ENCODE measurements around the gene NEURL4.
"Not testable (repeated sequence)": the region's sequence is repeated elsewhere in the genome, so short reads cannot be mapped to it uniquely, and the experiment has no call there.

NEURL4 gene

DNA sequence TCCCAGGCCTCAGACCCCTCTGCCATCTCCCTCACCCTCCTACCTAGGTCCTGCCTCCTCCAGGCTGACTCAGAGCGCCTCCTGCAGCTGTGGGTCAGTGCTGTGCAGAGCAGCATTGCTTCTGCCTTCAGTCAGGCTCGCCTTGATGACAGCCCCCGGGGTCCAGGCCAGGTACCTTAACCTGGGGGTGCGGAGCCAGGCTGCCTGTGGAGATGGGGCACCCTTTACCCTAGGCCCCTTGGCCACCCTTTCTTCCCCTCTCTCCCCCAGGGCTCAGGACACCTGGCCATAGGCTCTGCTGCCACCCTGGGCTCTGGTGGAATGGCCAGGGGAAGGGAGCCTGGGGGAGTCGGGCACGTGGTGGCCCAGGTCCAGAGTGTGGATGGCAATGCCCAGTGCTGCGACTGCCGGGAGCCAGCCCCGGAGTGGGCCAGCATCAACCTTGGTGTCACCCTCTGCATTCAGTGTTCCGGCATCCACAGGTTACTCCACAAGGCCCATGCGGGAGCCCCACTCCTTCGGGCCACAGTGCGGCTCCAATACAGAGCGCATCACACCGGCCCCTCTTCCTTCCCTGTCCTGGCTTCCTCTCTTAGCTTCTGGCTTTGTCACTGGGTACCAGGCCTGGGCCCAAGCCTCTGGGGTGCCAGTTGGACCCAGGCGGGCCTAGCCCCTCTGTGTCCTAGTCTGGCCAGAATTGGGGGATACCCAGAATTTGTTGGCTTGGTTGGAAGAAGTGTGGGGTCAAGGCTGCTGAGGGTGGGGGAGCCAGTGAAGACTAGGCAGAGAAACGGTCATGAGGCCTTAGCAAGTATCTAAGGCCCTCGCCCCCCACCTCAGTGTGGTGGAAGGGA, 17.9 kb upstream of the NEURL4 start:
- no peak for DNase-seq

- no peak for DNase-seq
Observed at GRCh38 chr17:7343250-7343649, 14.1 kb upstream of the NEURL4 start.

DNA sequence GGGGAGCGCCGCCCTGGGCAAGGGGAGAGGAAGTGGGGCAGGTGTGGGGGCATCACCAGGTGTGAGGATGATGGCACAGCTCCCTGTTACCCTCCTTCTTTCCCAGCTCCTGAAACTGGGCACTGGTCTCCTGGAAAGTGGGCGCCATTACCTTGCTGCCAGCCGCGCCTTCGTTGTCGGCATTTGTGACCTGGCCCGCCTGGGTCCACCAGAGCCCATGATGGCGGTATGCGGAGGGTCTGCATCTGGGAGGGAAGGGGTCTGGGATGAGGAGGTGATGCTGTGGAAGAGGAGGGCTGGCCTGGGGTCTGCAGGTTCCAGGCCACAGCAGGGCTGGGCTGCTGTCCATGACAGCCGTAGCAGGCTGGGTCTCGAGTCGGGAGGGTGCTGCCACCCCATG, 12.7 kb upstream of the NEURL4 start:
- no peak for DNase-seq

- no peak for DNase-seq
Observed at GRCh38 chr17:7340179-7340578, 11.0 kb upstream of the NEURL4 start.

GRCh38 chr17:7337600-7337999, 8.5 kb upstream of the NEURL4 start:
- not testable (repeated sequence) for DNase-seq

DNA sequence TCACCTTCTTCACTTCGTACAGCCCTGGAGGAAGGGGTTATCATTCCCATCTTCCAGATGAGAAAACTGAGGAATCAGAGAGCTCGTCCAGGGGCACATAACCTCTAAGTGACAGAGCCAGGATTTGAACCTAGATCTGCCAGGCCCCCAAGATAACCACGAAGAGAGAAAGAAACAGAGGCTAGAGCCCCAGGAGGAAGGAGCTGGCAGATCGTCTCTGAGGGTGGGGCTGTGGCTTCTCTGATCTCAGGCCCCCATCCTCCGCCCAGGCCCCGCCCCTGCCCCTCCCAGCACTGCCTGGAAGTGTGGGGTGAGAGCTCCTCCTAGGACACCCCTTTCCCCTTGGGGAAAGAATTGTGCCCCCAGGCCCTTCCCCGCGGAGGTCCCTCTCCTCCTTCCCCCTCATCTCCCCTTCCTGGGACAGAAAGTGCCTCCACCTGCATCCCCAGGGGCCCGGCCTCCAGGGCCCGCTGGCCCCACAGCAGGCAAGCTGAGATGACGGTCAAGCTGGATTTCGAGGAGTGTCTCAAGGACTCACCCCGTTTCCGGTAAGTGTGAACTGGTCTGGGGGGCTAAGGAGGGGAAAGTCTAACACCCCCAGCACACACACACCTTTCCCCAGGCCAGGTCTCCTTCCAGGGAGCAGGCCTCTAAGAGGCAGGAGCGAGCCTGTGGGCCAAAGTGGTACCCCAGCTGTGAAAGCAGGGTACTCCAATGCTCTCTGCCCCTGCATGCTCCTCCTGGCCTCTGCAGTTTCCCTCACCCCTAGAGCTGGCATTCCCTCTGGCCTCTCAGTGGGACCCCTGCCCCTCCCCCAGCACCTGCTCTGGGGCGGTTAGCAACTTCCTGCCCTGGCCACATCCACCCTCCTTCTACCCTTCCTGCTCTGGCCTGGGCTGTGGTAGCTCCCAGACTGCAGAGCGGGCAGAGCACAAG, 7.4 kb upstream of the NEURL4 start, which contains the start of gene ACAP1:
TSS of gene ACAP1 (plus strand) at position 290 of the 936 bp plus-strand sequence. CDS start at position 496, 206 bp downstream.
- DNase-seq, result peak; percentile 69 to 83 (median 78)

GRCh38 chr17:7335765-7336164, 6.6 kb upstream of the NEURL4 start:
- not testable (repeated sequence) for DNase-seq

- DNase-seq, result no peak
Observed at GRCh38 chr17:7334938-7335538, 5.9 kb upstream of the NEURL4 start.

GRCh38 chr17:7332600-7333069, 3.5 kb upstream of the NEURL4 start:
- DNase-seq, result peak in 4 of 6 experiments; percentile 34 to 60 (median 54)

GRCh38 chr17:7332111-7332510, 3.0 kb upstream of the NEURL4 start:
- no peak for DNase-seq

GRCh38 chr17:7330638-7331015, 1.5 kb upstream of the NEURL4 start:
- DNase-seq, result no peak

DNA sequence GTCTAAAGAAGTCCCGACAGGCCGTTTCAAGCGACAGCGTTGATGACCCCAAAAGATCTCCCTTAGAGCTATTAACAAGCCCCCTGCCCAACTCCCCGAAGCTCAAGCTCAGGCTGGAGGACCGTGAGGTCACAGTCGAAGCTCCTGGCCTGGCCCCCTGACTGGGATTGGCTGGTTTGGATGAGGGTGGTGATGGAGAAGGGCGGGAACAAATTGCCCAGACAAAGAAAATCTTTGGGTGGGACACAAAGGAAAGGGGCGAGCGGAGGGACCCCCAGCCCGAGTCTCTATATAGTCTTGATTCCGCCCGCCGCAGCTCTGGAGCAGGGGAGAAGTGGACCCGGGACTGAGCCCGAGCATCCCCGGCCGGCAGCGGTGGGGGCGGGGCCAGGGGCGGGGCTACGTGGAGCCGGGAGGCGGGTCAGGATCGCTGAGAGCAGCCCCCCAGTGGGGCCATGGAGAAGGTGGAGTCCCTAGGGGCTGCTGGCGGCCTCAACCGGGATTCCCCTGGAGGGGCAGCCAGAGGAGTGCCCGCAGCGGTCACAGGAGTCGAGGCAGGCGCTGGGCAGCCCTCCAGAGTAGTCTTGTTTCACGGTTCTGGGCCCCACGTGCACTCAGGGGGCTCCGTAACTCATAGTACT, 982 bp upstream of the NEURL4 start:
- DNase-seq, result peak; percentile 68 to 93 (median 86)

DNA sequence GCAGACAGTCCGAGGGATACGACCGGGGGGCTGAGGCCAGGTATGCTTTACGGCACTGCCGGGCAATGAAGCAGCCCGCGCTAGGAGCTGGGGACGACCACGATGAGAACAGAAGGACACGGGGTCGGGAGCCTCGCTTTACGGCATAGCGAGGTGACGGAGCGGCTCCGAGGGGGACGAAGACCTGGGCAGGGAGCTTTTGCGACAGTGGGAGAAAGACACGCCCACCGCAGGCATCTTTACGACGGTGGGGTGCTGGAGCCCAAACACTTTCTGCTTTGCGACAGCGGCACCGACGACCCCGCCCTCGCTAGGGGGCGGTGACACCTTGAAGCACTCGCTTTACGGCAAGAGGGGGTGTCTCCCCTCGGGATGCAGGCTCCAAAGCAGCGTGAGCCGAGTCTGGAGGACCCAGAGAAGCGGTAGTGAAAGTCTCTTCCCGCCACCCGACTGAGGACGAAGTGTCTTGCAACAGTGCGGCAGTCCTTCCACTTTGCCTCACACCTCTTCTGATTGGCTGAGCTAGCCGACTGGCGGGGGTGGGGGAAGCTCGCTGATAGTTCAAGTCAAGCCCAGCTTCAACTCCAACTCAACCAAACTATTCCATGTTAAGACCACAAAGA, 350 bp upstream of the NEURL4 start:
- DNase-seq, result peak; percentile 92 to 96 (median 96)

- no peak for DNase-seq
Observed at GRCh38 chr17:7328009-7328408, 1.1 kb downstream of the NEURL4 start.

DNA sequence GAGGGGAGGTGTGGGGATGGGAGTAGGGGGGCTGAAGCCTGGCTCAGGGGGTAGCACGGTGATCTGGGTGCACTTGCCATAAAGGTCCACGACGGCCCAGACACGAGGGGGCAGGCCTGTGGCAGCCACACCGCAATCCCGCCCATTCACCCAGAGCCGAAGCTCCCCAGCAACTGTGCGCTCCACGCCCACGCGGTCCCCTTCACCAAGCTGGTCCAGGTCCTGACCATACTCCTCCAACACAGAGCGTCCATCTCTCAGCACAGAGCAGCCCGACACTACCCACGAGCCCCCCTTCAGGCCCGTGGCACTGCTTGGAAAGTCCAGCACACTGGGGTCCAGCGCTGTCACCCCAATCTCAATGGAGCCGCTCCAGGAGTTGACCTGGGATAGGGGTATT, 1.6 kb downstream of the NEURL4 start:
- DNase-seq, result no peak

GRCh38 chr17:7327056-7327455, 2.1 kb downstream of the NEURL4 start:
- no peak for DNase-seq

DNA sequence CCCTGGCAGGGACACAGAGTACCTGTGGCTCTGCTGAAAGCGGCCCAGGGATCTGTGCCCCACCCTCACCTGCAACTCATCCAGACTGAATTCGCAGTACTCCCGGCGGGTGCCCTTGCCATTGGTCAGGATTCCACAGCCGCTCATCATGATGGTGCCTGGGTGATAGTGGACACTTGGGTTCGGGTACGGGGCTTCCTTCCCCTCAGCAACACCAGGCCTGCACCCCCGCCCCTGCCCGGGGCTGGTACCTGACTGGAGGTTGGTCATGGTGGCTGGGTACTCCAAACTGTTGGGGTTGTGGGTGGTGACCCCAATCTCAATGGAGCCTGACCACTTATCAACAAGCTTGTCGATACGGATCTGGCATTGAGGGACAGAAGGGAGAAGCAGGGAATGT, 2.9 kb downstream of the NEURL4 start:
- no peak for DNase-seq

GRCh38 chr17:7325031-7325528, 4.1 kb downstream of the NEURL4 start:
- DNase-seq, result no peak

GRCh38 chr17:7324438-7324779, 4.7 kb downstream of the NEURL4 start:
- no peak for DNase-seq

GRCh38 chr17:7323731-7324437, 5.3 kb downstream of the NEURL4 start:
- peak; percentile 34 to 70 (median 57) for DNase-seq

DNA sequence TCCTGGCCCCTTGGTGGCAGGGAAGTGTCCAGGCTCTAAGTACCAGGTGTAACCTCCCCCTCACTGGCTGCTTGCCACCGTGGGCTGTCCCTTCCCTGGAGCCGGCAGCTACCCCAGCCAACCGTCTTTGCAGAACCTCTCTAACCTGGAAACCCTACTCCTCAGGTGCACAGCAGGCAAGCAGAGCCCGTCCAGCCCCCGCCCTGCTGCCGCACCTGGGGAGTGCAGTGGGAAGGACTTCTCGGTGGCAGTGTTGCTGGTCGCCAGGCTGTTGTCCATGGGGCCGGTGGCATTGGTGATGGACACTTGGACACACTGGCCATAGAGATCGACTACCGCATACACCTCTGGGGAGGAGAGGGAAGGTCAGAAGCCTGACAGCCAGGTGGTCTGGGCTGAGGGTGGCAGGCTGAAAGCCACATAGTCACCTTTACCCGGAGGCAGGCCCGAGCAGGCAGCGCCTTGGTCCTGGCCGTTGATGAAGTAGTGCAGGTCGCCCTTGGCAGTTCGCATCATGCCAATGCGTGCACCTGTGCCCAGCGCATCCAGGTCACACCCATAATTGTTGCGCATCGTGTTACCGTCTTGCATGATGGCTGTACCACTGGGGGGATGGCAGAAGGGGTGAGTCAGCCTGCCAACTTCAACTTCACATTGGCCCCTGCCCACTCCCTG, 6.5 kb downstream of the NEURL4 start:
- no peak for DNase-seq
